GM12892 (cell line): Measurements from ENCODE around the gene COL20A1.
A peak's percentile ranks its signal among the peaks of the same experiment; 100 is the strongest.

Experiments
- DNase-seq: peaks from one replicate; pipeline ENCODE4 v3.0.0; 2011; ENCODE audit not compliant: insufficient read length
- FAIRE-seq: peaks from 2 replicates; lab custom pipeline; 2011; peaks lifted over from hg19 to GRCh38; lab: Jason Lieb, UNC
- POLR2A ChIP-seq: IDR thresholded peaks from 2 replicates; pipeline ENCODE4 v1.6.1; 2011; ENCODE audit warnings: low read depth, low read length, control low read depth
- POLR2AphosphoS5 ChIP-seq: IDR thresholded peaks from 2 replicates; pipeline ENCODE4 v1.6.1; 2011; ENCODE audit warnings: low read depth, low read length, control low read depth
- TAF1 ChIP-seq: IDR thresholded peaks from 2 replicates; pipeline ENCODE4 v1.6.1; 2011; ENCODE audit warnings: low read depth, mild to moderate bottlenecking, control low read depth, low read length, borderline replicate concordance

The COL20A1 gene

DNA sequence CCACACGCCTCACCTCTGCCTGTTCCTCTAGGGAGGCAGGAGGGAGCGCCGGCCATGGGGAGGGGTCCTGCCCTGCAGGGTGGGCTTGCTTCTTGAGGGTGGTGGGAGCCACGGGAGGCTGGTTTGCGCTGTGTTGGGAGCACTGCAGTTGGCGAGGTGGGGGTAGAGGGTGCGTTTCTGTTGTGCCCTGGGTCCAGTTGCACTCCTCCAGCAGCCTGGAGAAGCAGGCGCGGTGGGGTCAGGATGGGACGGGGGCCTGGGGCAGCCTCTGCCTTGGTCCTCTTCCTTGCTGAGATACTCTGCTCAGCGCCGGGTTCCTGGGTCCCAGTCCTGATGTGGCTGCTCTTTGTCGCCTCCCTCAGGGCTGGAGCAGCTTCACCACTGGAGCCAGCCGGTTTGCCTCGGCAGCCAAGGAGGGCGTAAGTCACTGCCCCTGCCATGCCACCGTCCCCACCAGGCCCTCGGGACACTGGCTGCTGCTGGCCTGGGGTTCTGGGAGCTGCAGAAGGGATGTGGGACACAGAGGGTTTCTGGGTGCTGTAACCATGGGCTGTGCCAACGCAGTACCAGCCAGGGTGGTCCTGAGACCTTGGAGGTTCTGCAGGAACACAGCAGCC, 11.9 kb upstream of the COL20A1 start:
- no peak for DNase-seq
- no peak for FAIRE-seq
- TF ChIP-seq POLR2AphosphoS5 (no peak), POLR2A (no peak), TAF1 (no peak)

DNA sequence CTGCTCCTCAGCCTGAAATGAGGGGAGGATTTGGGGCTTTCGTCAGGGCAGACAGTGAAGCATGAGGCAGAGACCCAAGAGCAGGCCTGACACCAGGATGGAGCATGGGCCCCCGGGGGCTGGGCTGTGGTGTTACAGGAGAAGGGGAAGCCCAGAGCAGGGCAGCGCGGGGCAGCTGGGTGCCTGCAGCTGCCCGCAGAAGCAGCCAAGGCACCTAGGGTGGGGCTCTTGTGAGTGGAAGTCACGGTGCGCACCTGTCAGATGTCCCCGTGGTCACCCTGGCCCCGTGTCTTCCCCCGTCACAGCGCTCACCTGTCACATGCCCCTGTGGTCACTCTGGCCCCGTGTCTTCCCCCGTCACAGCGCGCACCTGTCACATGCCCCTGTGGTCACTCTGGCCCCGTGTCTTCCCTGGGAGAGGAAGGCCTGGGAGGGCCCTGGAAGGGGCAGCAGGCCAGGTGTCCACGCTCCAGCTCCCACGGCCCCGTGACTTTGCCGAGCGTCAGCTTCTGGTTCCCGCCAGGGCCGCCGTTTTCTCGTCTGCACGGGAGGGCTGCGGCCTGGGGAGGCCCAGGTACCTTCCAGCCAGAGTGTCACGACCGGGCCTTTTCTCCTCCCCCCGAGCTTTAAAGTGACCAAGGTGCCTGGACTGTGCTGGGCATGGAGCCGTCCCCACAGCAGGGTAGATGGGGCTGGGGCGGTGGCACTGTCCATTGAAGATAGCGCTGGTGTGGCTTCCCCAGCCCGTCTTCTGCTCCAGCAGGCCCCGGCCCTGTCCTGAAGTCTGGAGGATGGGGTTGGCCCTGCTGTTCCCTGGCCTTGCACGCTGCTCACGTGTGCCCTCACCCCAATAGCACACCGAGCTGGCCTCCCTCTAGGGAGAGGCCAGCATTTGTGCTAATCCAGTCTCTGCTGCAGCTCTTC, 11.0 kb upstream of the COL20A1 start:
- no peak for FAIRE-seq
- no peak for DNase-seq
- no peak for TF ChIP-seq POLR2AphosphoS5
- TF ChIP-seq TAF1, result no peak
- TF ChIP-seq POLR2A, result no peak

DNA sequence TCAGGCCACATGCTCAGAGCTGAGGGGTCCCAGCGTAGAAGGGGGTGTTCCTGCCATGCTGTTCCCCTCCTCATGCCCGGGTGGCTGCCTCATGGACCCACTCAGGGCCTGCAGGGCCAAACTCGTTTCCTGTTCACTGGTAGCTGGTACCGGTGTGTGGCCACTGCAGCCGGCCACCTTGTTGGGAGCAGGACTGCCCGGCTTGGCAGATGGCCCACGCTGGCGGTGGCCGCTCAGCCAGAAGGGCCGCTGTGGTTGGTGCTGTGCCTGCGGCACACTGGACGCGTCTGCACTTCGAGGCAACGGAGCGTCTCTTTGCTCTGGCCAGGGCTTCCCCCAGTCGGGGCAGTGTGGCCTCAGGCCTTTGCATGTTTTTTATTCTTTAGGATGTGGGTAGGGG, 10.0 kb upstream of the COL20A1 start:
- FAIRE-seq (no peak), DNase-seq (no peak)
- TF ChIP-seq POLR2A (no peak), POLR2AphosphoS5 (no peak), TAF1 (no peak)

DNA sequence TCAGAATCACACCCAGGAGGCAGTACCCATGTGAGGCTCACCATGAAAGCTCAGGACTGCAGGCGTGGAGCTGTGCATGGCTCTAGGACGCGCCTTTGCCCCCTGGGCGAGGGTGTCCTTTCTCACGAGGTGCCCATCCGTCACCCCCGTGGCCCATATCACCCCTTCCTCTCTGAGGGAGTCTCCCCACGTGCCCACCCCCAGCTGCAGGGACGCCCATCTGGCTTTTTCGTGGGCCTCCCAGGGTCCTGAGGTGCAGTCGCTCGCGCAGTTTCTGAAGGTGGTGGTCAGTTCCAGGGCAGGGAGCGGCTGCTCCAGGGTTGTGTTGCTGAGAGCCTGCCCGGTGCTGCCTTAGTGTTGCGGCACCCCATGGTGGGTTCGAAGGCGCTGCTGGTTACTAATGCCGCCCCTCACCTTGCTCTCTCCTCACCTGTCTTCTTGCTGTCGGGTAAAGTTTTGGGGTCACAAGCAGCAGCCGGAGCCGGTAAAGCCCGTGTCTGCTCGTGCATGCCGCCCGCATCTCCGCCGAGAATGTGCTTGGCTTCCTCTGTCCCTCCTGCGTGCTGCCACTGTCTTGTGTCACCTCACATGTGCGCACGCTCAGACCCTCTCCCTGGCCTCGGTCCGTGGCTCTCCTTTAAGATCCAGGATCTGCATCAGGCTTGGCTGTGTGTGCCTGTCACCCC, 9.4 kb upstream of the COL20A1 start:
- no peak for TF ChIP-seq TAF1
- TF ChIP-seq POLR2A, result 0 out of 2 replicates have a peak, but pooled peaks have one; percentile 15
- DNase-seq (no peak), FAIRE-seq (no peak)

DNA sequence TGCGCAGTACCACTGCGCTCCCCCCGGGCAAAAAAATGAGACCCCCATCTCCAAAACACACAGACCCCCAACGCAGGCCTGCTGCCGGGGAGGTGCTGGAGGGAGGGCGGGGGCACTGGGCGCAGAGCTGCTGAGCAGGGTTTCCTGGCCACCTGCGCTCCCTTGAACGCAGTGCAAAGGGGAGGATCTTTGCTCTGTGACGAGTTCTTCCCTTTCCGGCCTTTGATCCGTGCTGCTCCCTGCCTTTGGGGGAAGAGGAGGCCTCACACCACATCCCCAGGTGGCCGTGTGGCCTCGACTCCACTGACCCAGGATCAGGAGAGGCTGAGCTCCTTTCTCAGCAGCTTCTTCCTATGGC, 8.9 kb upstream of the COL20A1 start:
- FAIRE-seq, result no peak

DNA sequence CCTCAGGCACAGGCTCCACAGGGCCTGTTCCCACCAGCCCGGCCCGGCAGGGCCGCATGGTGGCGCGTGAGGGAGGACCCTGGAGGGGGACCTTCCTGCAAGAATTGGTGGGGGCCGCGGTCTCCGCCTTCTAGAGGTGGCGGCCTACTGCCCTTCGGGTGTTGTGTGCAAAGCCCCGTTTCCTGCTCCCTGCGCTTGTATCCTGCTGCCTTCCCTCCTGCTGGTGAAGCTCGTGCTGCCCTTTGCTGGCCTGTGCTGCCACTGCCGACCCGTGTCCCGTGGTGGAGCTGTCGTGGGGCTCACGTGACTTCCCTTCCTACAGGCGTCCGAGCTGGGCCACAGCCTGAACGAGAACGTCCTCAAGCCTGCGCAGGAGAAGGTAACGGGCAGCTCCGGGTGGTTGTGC, 8.4 kb upstream of the COL20A1 start:
- no peak for FAIRE-seq
- DNase-seq, result no peak
- TF ChIP-seq POLR2A (no peak), POLR2AphosphoS5 (no peak), TAF1 (no peak)

More for the DNA sequence above, 8.9 kb upstream of the COL20A1 start:
- DNase-seq, result no peak
- no peak for TF ChIP-seq POLR2AphosphoS5
- no peak for TF ChIP-seq POLR2A
- TF ChIP-seq TAF1, result no peak

DNA sequence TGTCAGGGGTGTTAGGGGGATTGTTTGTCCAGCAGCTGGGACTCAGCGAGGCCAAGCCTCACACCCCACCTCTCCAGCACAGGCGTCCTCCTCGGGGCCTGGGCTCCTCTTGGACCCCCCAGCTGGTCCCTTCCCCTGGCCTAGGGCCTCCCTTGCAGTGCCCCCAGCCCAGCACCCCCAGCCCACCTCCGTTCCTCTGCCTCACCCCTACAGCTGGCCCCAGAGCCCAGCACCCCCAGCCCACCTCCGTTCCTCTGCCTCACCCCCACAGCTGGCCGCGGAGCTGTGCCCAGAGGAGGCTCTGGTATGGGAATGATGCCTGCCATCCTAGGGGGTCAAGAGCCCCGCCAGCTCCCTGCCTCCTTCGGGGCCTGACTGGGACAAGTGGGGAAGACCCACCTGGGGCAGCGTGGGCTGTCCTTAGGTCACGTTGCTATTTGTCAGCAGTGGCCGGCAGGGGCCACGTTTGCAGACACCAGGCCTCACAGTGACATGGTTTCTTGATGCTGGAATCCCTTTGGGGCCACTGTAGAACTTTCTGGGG, 7.9 kb upstream of the COL20A1 start:
- TF ChIP-seq TAF1, result no peak
- no peak for TF ChIP-seq POLR2AphosphoS5
- TF ChIP-seq POLR2A, result no peak
- DNase-seq (no peak), FAIRE-seq (no peak)

DNA sequence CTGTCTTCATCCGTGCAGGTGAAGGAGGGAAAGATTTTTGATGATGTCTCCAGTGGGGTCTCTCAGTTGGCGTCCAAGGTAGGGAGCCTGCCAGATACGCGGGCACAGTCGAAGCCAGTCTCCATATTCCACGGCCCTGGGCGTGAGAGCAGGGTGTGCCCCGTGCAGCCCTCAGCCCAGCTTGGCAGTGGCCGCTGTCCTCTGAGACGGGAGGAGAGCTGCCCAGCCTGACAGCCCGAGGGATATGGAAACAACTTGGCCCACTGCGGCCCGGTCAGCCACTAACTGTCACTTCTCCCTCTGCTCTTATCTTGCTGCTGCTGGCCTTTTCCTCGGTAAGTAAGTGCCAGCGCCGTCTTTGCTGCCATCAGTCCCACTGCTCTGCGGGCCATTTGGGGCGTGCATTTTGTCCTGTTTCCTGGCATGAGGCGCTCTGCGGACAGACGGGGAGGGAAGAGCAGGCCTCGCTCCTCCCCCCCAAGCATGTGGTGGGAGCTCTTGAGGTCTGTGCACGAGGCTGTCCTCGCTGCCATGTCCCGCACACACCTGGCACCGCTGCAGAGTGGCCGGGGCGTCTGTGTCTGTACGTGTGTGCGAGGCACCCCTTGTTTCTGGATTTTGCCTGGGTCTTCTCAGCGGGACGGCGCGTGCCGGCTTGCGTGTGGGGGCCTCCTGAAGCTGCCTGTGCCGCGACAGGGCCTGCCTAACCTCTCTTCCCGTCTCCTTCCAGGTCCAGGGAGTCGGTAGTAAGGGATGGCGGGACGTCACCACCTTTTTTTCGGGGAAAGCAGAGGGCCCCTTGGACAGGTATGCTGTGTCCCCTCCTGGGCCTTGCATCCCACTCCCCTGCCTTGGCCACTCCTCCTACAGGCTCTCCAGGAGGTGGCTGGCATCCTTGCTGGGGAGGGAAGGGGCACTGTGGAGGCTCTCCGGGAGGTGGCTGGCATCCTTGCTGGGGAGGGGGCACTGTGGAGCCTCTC, 7.1 kb upstream of the COL20A1 start:
- FAIRE-seq (no peak), DNase-seq (no peak)
- TF ChIP-seq TAF1, result no peak
- TF ChIP-seq POLR2A, result no peak
- no peak for TF ChIP-seq POLR2AphosphoS5

DNA sequence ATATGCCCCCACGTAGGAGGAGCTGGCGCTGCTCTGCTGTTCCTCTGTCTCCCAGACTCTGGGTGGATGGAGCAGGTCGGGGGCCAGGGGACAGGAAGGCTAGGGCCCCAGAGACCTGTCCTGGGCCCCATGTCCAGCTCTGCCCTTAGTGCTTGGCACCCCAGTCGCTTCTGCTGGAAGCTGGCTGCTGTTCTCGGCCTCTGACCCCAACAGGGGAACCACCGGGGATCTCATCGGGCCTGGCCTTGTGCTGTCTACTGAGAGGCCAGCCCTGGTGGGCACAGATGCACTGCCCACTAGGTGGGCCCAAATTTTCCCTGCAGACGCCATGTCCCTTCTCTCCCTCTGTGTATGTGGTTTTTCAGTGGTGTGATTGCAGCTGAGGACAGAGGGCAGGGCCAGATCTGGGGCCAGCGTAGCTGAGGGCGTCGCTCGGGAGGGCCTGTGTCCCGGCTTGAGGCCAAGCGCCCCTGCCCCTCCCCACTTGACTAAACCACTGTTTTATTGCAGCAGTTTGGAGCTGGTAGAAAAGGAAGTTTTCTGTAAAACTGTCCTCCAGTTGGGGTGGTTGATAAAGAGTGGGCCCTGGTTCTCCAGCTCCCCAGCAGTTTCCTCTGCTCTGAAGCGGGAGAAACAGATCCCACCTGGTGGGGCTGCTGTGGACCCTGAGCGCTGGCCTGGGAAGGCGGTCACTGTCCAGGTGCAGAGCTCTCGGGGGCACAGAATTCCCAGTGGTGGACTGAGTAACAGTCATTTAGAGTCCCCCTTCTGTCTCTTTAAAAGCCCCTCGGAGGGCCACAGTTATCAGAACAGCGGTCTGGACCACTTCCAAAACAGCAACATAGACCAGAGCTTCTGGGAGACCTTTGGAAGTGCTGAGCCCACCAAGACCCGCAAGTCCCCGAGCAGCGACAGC, 5.9 kb upstream of the COL20A1 start:
- no peak for TF ChIP-seq POLR2A
- TF ChIP-seq TAF1, result no peak
- no peak for TF ChIP-seq POLR2AphosphoS5
- FAIRE-seq, result no peak
- DNase-seq, result no peak

DNA sequence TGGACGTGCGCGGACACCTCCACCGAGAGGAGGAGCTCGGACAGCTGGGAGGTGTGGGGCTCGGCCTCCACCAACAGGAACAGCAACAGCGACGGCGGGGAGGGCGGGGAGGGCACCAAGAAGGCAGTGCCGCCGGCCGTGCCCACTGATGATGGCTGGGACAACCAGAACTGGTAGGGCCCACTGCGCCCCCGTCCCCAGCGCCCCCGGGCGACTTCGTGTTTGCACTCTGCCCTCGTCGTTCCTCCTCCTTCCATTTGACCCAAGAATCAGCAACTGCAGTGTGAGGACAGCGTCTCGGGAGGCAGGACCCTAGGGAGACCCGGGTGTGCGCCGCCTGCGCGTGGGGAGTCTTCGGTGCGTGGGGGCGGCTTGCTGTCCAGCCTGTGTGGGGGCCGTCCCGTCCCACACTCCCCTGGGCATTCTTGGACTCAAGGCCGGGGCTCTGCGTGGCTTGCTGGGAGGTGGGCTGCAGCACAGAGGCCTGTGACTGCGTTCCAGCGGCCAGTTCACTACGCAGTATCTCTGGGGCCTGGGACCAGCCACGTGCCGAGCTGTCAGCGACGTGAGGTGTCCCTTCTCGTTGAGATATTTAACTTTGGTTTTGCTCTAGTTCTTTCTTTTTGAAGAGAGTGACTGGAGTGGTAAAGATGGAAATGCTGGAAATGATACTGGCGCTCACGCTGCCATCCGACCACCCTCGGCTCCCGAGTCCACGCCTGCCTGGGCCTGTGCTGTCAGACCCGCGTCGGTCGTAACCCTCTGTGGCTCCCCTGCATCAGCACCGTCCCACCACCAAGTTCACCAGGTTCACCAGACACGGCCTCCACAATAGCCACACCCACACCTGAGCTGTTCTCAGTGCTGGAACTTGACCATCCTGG, 5.0 kb upstream of the COL20A1 start:
- no peak for FAIRE-seq
- no peak for DNase-seq
- TF ChIP-seq TAF1 (no peak), POLR2A (no peak), POLR2AphosphoS5 (no peak)
